Erythroblast (primary cell): ENCODE data around the gene THBS2.
"Not testable (repeated sequence)": the region's sequence is repeated elsewhere in the genome, so short reads cannot be mapped to it uniquely, and the experiment has no call there.

Source experiments
- GATA1 ChIP-seq: IDR thresholded peaks from 2 replicates; pipeline ENCODE4 v1.6.1; 2011; ENCODE audit warnings: low read depth, mild to moderate bottlenecking, control low read depth, low read length, moderate library complexity
- POLR2A ChIP-seq: IDR thresholded peaks from 2 replicates; pipeline ENCODE4 v1.6.1; 2011; ENCODE audit warnings: mild to moderate bottlenecking, low read length

DNA sequence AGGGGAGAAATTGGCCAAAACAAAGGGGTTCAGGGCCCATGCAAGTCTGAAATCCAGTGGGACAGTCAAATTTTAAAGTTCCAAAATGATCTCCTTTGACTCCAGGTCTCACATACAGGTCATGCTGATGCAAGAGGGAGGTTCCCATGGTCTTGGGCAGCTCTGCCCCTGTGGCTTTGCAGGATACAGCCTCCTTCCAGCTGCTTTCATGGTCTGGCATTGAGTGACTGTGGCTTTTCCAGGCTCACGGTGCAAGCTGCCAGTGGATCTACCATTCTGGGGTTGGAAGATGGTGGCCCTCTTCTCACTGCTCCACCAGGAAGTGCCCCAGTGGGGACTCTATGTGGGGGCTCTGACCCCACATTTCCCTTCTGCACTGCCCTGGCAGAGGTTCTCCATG is 73.8 kb downstream of the THBS2 start:
- TF ChIP-seq POLR2A, GATA1: not testable (repeated sequence)
